GM18502 (cell line): Measurements from ENCODE around the gene ZIC2.
"Not testable (repeated sequence)": the region's sequence is repeated elsewhere in the genome, so short reads cannot be mapped to it uniquely, and the experiment has no call there.

Experiments used
- ATAC-seq: cut with Tn5 transposase; IDR thresholded peaks from one replicate; pipeline ENCODE4 v1.9.1; 2021; ENCODE audit warnings: mild to moderate bottlenecking; ENCODE audit not compliant: unreplicated experiment, poor library complexity

The ZIC2 gene

DNA sequence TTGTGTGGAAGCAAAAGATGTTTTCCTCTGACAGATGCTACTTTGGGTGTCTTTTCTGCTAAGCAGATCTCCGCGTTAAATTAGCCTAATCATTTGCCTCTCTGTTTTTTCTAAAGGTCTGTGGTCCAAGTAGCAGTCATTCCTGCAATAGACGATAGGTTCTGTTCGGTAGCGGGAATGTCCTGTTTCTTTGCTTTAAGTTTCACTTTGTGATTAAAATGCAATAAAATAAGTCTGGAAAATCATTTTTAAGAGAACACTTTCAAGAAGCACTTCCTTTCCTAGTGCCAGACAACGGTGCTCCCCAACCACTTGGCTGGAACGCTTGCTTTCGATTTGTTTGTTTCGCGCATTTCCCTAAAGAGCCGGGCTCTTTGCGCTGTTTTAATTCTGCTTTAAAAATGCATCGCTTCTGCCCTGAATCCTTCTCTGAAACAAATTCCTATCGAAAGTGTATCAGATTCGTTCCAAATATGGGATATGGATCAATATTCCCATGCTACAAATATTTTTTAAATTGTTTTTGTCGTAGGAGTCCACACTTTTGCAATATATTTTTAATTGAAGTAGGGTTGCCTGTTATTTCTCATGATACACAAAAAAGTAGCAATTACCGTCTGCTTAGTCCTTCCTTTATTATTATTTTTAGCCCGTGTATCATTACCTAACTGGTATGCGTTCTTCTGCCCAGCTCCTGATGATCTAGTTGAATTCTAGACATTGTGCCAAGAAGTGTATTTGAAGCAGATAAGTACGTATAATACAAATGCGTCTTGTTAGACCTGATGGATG is 14.2 kb downstream of the ZIC2 start:
- no peak for ATAC-seq

- no peak for ATAC-seq
Measured at GRCh38 chr13:99996381-99996973, 14.9 kb downstream of the ZIC2 start.

- ATAC-seq, result no peak
Measured at GRCh38 chr13:99997702-99998214, 16.2 kb downstream of the ZIC2 start.

DNA sequence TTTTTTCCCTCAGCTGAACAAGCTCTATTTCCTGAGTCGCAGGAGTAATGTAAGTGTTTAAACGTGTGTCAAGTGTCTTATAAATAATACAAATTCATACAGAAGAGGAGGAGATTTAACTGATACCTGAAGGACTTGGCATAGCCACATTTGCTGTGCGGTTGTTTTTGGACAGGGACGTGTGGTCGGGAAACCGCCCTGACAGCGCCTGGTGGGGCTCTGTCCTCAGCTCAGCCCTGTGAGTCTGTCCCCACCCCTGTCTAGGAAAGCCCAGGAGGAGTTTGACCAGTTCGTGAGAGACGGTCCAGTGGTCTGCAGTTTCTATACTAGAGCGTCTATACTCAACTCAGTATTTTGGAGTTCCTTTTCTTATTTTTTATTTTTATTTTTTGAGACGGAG is 16.7 kb downstream of the ZIC2 start:
- no peak for ATAC-seq

DNA sequence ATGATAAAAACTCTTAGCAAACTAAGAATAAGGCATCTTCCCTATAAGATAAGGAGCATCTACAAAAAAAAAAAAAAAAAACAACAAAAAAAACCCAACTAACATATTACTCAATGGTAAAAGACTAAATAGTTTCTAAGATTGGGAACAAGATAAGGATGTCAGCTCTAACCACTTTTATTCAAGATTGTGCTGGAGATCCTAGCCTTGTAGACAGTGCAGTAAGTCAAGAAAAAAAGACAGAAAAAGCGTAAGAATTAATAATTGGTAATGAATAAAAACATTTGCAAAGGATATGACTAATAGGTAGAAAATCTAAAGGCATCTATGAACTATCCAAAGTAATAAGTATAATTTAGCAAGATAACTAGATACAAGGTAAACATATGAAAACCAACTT is 33.0 kb downstream of the ZIC2 start:
- no peak for ATAC-seq

- ATAC-seq, result no peak
Measured at GRCh38 chr13:100019780-100020356, 38.3 kb downstream of the ZIC2 start.

- ATAC-seq, result no peak
Measured at GRCh38 chr13:100022798-100023197, 41.2 kb downstream of the ZIC2 start.

DNA sequence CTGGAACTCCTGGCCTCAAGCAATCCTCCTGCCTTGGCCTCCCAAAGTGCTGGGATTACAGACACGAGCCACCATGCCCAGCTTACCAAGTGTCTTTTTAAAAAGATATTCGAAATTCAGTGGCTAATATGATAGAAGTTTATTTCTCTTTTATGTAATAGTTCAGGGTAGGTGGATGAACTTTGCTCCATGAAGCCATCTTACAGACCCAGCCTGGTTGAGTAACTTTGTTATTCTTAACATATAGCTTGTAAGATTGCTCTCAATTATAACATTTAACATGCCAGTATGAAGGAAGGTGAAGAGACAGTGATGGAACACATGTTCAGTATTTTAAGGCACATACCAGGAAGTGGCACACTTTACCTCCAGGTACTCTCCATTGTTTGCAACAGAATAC is 42.4 kb downstream of the ZIC2 start:
- ATAC-seq, result no peak

DNA sequence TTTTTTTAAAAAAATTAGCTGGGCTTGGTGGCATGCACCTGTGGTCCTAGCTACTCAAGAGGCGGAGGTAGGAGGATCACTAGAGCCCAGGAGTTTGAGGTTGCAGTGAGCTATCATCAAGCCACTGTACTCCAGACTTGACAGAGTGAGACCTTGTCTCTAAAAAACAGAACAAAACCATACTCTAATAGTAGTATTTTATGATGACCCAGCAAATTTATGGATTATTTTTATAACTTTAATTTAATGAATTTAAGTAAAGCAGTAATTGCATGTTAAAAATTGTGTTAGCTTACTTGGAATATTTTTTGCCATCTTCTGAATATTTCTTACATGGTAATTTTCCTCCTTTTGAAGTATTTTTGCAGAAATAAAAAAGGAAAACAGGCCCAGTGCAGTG is 48.3 kb downstream of the ZIC2 start:
- ATAC-seq, result no peak

DNA sequence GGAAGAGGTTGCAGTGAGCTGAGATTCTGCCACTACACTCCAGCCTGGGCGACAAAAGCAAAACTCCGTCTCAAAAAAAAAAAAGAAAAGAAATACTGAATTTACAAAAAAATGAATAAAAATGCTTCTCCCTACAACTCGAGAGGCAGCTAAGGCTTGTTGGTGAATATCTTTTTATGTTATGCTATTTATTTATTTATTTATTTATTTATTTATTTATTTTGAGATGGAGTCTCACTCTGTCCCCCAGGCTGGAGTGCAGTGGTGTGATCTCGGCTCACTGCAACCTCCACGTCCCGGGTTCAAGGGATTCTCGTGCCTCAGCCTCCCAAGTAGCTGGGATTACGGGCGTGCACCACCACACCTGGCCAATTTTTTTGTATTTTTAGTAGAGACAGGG is 51.1 kb downstream of the ZIC2 start:
- not testable (repeated sequence) for ATAC-seq

GRCh38 chr13:100035936-100036335 is 54.4 kb downstream of the ZIC2 start:
- no peak for ATAC-seq
